HG03575 (cell line): ENCODE measurements around the gene MARCKSL1.

Experiments
- ATAC-seq: cut with Tn5 transposase; IDR thresholded peaks from one replicate; pipeline ENCODE4 v1.9.1; 2021; ENCODE audit not compliant: unreplicated experiment, insufficient number of reproducible peaks, low FRiP score; ENCODE audit errors: extremely low read depth

The MARCKSL1 gene

DNA sequence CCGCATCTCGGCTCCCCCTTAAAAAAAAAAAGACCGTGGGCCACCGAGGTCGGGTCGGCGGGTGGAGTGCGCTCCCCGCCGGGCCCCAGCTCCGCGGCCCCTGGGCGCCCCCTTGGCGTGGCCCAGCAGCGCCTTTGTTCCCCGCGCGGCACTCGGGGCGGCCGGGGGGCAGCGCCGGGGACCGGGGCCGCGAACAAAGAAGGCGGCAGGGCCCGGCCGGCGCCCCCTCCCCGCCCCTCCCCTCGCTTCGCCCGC is 571 bp downstream of the MARCKSL1 start:
- ATAC-seq, result no peak

GRCh38 chr1:32334864-32335534 is 1.0 kb downstream of the MARCKSL1 start:
- ATAC-seq, result no peak

- no peak for ATAC-seq
Measured at GRCh38 chr1:32334274-32334861, 1.7 kb downstream of the MARCKSL1 start.

DNA sequence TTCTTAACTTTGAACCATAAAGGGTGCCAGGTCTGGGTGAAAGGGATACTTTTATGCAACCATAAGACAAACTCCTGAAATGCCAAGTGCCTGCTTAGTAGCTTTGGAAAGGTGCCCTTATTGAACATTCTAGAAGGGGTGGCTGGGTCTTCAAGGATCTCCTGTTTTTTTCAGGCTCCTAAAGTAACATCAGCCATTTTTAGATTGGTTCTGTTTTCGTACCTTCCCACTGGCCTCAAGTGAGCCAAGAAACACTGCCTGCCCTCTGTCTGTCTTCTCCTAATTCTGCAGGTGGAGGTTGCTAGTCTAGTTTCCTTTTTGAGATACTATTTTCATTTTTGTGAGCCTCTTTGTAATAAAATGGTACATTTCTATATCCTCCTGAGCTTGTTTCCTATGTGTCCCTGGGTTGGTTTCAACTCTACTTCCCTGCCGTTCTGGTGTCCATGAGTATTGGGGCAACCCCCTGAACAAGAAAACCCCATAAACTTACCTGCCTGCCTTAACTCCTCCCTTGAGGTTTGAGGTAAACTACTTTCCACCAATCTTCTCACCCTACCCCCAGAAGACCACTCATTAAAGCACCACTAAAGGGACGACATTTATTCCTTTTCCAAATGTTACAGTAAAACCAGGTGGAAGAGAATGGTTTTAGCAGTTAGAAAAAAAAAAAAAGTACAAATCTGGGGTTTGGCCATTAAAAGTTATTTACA is 2.6 kb downstream of the MARCKSL1 start:
- no peak for ATAC-seq

DNA sequence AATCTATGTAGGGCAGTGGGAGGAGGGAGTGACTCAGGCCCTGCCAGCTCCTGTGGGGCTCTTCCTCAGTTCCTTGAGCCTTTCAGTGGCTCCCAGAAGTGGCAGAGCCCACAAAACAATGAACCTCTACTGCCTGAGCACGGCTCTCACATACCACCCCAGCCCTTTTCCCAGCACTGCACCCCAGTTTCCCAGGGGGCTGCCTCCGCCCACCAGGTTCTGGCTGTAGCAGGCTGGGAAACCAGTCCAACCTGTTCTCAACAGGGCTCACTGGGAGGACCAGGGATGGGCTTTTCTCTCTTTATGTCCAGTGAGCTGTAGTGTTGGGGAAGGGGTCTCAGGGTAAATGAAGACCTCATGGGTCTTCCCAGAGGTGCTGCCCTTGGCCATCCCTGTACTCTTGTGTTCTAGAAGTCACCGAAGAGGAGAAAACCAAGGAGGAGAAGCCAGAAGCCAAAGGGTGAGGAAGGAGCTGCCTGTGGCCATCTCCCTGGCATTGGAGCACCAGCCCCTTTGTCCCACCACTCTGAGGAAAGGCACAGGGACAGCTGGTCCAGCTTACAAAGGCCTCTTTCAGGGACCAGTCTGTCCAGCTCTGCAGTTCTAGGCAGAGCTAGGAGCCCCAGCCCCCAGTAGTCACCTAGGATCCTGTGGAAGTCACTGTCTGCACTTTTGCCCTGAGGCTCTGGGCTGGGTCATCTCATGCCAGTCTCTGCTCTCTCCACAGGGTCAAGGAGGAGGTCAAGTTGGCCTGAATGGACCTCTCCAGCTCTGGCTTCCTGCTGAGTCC is 3.5 kb downstream of the MARCKSL1 start:
- no peak for ATAC-seq

GRCh38 chr1:32331549-32331948 is 4.5 kb downstream of the MARCKSL1 start:
- ATAC-seq, result no peak

DNA sequence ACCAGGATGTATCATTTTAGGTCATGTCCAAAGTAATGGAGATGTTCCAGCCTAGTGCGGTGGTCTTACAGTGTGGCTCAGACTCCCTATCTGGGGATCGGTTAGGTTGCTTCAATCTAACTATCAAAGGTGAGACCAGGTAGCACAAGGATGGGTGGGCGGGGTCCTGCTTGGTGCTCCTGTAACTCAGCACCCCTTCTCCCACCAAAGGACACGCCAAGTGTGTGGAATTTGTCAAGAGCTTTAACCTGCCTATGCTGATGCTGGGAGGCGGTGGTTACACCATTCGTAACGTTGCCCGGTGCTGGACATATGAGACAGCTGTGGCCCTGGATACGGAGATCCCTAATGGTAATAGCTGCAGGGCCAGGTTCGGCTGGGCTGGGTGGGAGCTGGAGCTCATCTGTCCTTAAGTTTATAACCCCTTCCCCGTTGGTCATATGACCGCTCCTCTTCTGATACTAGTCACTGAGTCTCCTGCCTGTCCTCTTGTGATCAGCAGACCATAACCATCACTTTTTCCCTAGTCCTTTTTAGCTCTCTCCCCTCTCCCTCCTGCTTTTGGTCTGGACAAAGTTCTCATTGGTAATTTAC is 5.4 kb downstream of the MARCKSL1 start:
- ATAC-seq, result no peak

GRCh38 chr1:32329931-32330466 is 6.0 kb downstream of the MARCKSL1 start:
- no peak for ATAC-seq

DNA sequence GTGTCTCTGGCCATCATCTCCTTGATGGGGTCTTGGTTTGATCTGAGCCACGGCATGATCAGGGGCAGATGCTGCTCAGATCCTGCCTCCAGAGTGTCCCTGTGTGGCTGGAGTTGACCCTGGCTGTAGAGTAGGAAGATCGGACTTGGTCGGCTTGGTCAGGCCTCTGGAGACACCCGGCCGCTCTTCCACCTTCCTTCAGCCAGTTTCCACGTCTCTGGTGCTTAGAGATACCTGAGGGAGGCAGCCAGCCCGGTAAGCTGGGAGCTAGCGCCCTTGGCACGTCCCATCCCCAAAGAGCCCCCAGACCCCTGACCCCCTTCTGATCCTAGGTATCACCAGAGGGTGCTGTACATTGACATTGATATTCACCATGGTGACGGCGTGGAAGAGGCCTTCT is 8.8 kb downstream of the MARCKSL1 start:
- no peak for ATAC-seq

DNA sequence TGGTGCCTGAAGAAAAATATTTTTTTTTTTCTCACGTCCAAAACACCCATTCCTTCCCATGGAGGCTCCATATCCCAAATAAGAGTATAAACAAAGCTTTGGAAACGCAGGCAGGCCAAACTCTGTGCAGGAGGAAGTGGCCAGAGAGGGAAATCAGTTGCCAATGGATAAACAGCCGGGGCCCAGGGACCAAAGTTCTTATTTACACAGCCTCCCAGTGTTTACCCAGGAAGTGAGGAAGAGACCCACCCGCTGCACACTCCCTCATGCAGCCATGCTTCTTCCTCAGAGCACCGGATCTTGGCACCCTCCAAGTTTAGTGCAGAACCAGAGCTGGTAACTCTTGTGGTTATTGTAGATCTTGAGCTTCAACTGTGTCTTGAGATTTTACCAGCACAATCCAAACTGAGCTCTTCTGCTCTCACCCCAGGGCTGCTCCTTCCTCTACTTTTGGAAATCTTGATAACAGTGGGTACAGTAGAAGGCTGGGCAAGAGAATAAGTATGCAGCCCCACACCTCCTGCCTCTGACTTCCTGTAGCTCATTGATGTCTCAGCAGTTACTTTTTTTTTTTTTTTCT is 14.2 kb downstream of the MARCKSL1 start:
- no peak for ATAC-seq

DNA sequence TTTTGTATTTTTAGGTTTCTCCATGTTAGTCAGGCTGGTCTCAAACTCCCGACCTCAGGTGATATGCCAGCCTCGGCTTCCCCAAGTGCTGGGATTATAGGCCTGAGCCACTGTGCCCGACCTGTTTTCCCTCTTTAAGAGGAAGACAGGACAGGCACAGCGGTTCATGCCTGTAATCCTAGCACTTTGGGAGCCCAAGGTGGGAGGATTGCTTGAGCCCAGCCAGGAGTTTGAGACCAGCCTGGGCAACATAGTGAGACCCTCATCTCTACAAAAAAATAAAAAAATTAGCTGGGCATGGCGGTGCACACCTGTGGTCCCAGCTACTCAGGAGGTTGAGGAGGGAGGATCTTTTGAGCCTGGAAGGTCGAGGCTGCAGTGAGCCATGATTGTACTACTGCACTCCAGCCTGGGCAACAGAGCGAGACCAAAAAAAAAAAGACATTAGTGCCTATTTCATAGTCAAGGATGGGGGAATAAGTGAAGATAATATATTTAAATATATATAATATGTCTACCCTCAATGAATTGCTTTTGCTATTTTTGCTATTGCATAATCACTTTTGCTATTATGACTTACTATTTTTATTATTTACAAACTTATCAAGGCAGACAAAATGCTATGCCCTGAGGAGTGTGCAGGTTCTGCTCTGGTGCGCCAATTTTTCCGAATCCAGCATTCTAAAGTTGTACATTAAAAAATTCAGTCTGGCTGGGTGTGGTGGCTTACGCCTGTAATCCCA is 17.7 kb downstream of the MARCKSL1 start:
- ATAC-seq, result no peak

- no peak for ATAC-seq
Measured at GRCh38 chr1:32316903-32317277, 19.1 kb downstream of the MARCKSL1 start.

DNA sequence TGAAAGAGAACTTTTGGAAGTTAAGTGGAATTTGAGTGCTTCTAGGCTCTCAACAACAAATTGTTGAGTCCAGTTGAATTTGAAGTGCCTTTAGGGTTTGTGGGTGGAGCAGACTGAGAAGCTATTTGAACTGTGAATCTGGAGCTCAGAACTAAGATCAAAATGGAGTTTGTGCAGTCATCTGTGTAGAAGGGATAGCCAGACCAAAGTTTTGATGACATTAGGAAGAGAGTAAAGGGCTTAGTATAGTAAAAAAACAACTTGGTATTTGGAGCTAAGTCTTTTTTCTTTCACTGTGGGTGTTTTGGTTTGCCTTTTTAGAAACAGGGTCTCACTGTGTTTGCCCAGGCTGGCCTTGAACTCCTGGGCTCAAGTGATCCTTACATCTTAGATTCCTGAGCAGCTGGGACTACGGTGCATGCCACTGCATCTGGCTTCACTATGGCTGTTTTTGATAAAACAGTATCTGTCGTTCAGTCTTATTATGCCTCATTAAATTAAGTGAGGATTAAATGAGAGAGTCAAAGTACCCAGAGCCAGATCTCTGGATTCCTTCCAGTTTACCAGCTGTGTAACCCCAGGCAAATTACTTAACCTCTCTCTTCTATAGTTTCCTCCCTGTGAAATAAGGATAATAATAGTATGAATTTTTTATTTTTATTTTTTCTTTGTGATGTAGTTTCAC is 24.2 kb downstream of the MARCKSL1 start:
- ATAC-seq, result no peak

DNA sequence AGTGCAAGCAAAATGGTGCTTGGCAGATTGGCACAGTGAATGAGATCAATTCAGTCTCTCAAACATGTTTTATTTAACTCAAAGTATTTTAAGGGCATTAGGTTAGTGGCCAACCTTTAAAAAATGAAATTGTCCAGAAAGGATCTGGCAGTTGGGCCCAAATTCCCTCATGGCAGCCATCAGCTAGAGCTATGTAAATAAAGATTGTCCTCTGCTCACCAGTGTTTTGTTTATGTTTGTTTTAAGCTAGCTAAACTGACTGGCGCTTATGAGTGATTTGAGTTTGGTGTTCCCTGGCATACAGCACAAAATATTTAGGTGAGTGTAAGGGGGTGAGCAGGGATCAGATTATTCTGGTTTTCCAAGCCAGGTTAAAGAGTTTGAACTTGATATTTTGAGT is 26.1 kb downstream of the MARCKSL1 start:
- ATAC-seq, result no peak

DNA sequence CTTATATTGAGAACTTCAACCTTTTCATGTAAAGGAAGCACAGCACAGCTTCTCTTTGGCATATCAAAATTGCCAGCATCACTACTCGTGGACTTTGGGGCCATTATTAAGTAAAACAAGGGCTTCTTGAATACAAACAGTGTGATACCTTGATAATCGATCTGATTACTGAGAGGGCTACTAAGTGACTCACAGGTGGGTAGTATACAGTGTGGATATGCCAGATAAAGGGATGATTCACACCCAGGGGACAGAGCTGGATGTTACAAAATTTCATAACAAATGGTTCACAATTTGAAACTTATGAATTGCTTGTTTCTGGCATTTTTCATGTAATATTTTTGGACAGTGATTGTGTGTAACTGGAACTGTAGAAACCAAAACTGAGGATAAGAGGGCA is 28.7 kb downstream of the MARCKSL1 start:
- ATAC-seq, result no peak

GRCh38 chr1:32305310-32305709 is 30.7 kb downstream of the MARCKSL1 start:
- no peak for ATAC-seq

GRCh38 chr1:32303997-32304622 is 31.9 kb downstream of the MARCKSL1 start:
- ATAC-seq, result no peak
